Tibial nerve (tissue), 4 donors: ENCODE measurements around the gene RIN3. TPM values are rescaled to one million over a fixed set of nuclear protein-coding genes. Genes with fewer than 3 reads are reported as not detected.

Source experiments
- DNase-seq, 2 donors: peaks; one replicate each; pipeline ENCODE4 v3.0.0-alpha.2; 2019; ENCODE audit warnings: low spot score in 2 of 2
- H3K27ac ChIP-seq, 4 donors: fragments of 200-600 bp; sonication (generic) in 3 of 4; one replicate each; pipeline ENCODE4 v1.5.1; 2017 to 2019; ENCODE audit warnings: mild to moderate bottlenecking in 1 of 4
- H3K27me3 ChIP-seq, 2 donors: fragments of 200-600 bp; sonication (generic) in 1 of 2; one replicate each; pipeline versions ENCODE4 v1.5.1 to v1.6.0; 2017 to 2019
- H3K36me3 ChIP-seq, 3 donors: fragments of 200-600 bp; sonication (generic); one replicate each; pipeline ENCODE4 v1.5.1; 2018 to 2019
- H3K4me1 ChIP-seq, 4 donors: fragments of 200-600 bp; sonication (generic) in 3 of 4; one replicate each; pipeline ENCODE4 v1.5.1; 2017 to 2019
- H3K4me3 ChIP-seq, 4 donors: fragments of 200-600 bp; sonication (generic) in 3 of 4; one replicate each; pipeline ENCODE4 v1.5.1; 2017 to 2019; ENCODE audit warnings: mild to moderate bottlenecking in 1 of 4, moderate library complexity in 1 of 4
- H3K9me3 ChIP-seq, 4 donors: fragments of 200-600 bp; sonication (generic) in 3 of 4; one replicate each; pipeline ENCODE4 v1.5.1; 2017 to 2019
- CTCF ChIP-seq, 5 experiments: fragments of 200-600 bp in 3 of 5; fragments of 450-650 bp in 2 of 5; sonication (generic) in 3 of 5; IDR thresholded peaks; one replicate each; pipeline ENCODE4 v1.5.1; 2016 to 2019; ENCODE audit warnings: antibody characterized with exemption in 5 of 5, mild to moderate bottlenecking in 3 of 5, moderate library complexity in 2 of 5
- EP300 ChIP-seq, 2 donors: sonication (generic); formaldehyde crosslinking; IDR thresholded peaks; one replicate each; pipeline ENCODE4 v1.6.1; 2017; ENCODE audit warnings: antibody characterized with exemption in 2 of 2, mild to moderate bottlenecking in 1 of 2
- POLR2A ChIP-seq, 2 donors: fragments of 450-650 bp; IDR thresholded peaks; one replicate each; pipeline ENCODE4 v1.6.1; 2017; ENCODE audit warnings: antibody characterized with exemption in 2 of 2, mild to moderate bottlenecking in 2 of 2, moderate library complexity in 2 of 2
- WGBS, 2 donors: methylation state at CpG; one replicate each; pipeline ENCODE4 v1.1.5; 2018; 5-methylcytosine and 5-hydroxymethylcytosine counted together
- total RNA-seq, 4 donors: library from RNA; depleted of rRNA; stranded (reverse); fragments of >200 nt; gene quantifications; one replicate each; pipeline ENCODE4 v1.1.0, GENCODE V29; 2016

The RIN3 gene
- total RNA-seq, 4 donors from 2014 or later, result 14.2 to 34.2 (median 15.5) TPM

GRCh38 chr14:92589213-92589852 is 75.8 kb downstream of the RIN3 start:
- Histone ChIP-seq H3K4me1 (peaks cover 0 to 18% (median 12%) of the 10 kb centered on the region in 4 donors), H3K27ac (no peak overlapping the region), H3K27me3 (no peaks in the 10 kb centered on the region), H3K4me3 (no peak overlapping the region), H3K36me3 (no peaks in the 10 kb centered on the region), H3K9me3 (peaks cover 0 to 18% (median 0%) of the 10 kb centered on the region in 4 donors)
- no peak for DNase-seq
- 76 to 89% methylated on average over 5 of the region's 5 CpGs for WGBS, 2 donors
- TF ChIP-seq EP300 (IDR thresholded peaks at IDR 0.05) (no peak), POLR2A (IDR thresholded peaks at IDR 0.05) (no peak), CTCF (IDR thresholded peaks at IDR 0.05) (no peak)

- H3K4me1 ChIP-seq, result peaks cover 0 to 18% (median 11%) of the 10 kb centered on the region in 4 donors
- H3K9me3 ChIP-seq, result peaks cover 0 to 23% (median 0%) of the 10 kb centered on the region in 4 donors
- H3K36me3 ChIP-seq, result no peaks in the 10 kb centered on the region
- no peak for DNase-seq
- H3K27me3 ChIP-seq, result no peaks in the 10 kb centered on the region
- TF ChIP-seq CTCF (IDR thresholded peaks at IDR 0.05), result no peak
- no peak for TF ChIP-seq EP300 (IDR thresholded peaks at IDR 0.05)
- TF ChIP-seq POLR2A (IDR thresholded peaks at IDR 0.05), result no peak
- H3K27ac ChIP-seq, result no peak overlapping the region
- H3K4me3 ChIP-seq, result no peak overlapping the region
- WGBS, 2 donors, result 88 to 89% methylated on average over 2 of the region's 2 CpGs
These were observed 76.6 kb downstream of the RIN3 start for GRCh38 chr14:92590176-92590575.

- H3K27ac ChIP-seq, result no peak overlapping the region
- no peak for DNase-seq
- no peaks in the 10 kb centered on the region for H3K27me3 ChIP-seq
- WGBS, 2 donors, result 50% methylated on average over 2 of the region's 2 CpGs
- TF ChIP-seq CTCF (IDR thresholded peaks at IDR 0.05), result no peak
- no peak for TF ChIP-seq EP300 (IDR thresholded peaks at IDR 0.05)
- no peak for TF ChIP-seq POLR2A (IDR thresholded peaks at IDR 0.05)
- H3K4me3 ChIP-seq, result no peak overlapping the region
- no peaks in the 10 kb centered on the region for H3K36me3 ChIP-seq
- peaks cover 0 to 23% (median 0%) of the 10 kb centered on the region in 4 donors for H3K9me3 ChIP-seq
- peaks cover 0 to 10% (median 4%) of the 10 kb centered on the region in 4 donors for H3K4me1 ChIP-seq
These were observed 77.4 kb downstream of the RIN3 start for GRCh38 chr14:92590941-92591340.

GRCh38 chr14:92591346-92591745 is 77.8 kb downstream of the RIN3 start:
- Histone ChIP-seq H3K27me3 (no peaks in the 10 kb centered on the region), H3K4me1 (peaks cover 0 to 7% (median 2%) of the 10 kb centered on the region in 4 donors), H3K27ac (no peak overlapping the region), H3K36me3 (no peaks in the 10 kb centered on the region), H3K9me3 (peaks cover 0 to 23% (median 0%) of the 10 kb centered on the region in 4 donors), H3K4me3 (no peak overlapping the region)
- DNase-seq, result no peak
- TF ChIP-seq EP300 (IDR thresholded peaks at IDR 0.05) (no peak), POLR2A (IDR thresholded peaks at IDR 0.05) (no peak), CTCF (IDR thresholded peaks at IDR 0.05) (no peak)

GRCh38 chr14:92595267-92595666 is 81.7 kb downstream of the RIN3 start:
- 86 to 94% methylated on average over 3 of the region's 3 CpGs for WGBS, 2 donors
- Histone ChIP-seq H3K9me3 (peaks cover 0 to 31% (median 0%) of the 10 kb centered on the region in 4 donors), H3K27ac (no peak overlapping the region), H3K36me3 (no peaks in the 10 kb centered on the region), H3K27me3 (no peaks in the 10 kb centered on the region), H3K4me1 (peaks cover 0 to 9% (median 5%) of the 10 kb centered on the region in 4 donors), H3K4me3 (no peak overlapping the region)
- no peak for DNase-seq
- TF ChIP-seq EP300 (IDR thresholded peaks at IDR 0.05), result no peak
- TF ChIP-seq CTCF (IDR thresholded peaks at IDR 0.05), result no peak
- TF ChIP-seq POLR2A (IDR thresholded peaks at IDR 0.05), result no peak
